IMR-90 (cell line): Measurements from ENCODE around the gene FHAD1. TPM values are rescaled to one million over a fixed set of nuclear protein-coding genes. Genes with fewer than 3 reads are reported as not detected.
A peak's percentile ranks its signal among the peaks of the same experiment; 100 is the strongest.

ENCODE experiments used
- ATAC-seq: fragments of 200-7000 bp; cut with Tn5 transposase; 2 replicates; pipeline ENCODE4 v1.9.1; 2020; ENCODE audit warnings: low read depth, mild to moderate bottlenecking, moderate library complexity
- BruUV-seq: library from RNA; stranded (reverse); fragments of 400-500 nt; replicated peaks from 2 replicates; lab custom pipeline; 2021; lab: Mats Ljungman, UMichigan
- CTCF ChIA-PET: fragments of 300-600 bp; formaldehyde crosslinking; extraction: SDS; loops from one replicate; lab custom pipeline; 2021; ENCODE audit warnings: antibody characterized with exemption; lab: Yijun Ruan, JAX
- POLR2A ChIA-PET: fragments of 300-600 bp; sonication (Branson Sonifier 250); formaldehyde crosslinking; loops from one replicate; lab custom pipeline; 2022; ENCODE audit warnings: antibody characterized with exemption; ENCODE audit not compliant: unreplicated experiment; lab: Charles Lee
- DNase-seq: peaks from one replicate; pipeline ENCODE4 v3.0.0; 2013
- H2AFZ ChIP-seq: replicated peaks from 2 replicates; pipeline ENCODE3; 2013; ENCODE audit warnings: low read length, mild to moderate bottlenecking; ENCODE audit not compliant: poor library complexity
- H2AK5ac ChIP-seq: 2 replicates; pipeline ENCODE4 v1.6.1; 2013; ENCODE audit warnings: low read depth, low read length, inconsistent platforms
- H2AK9ac ChIP-seq: replicated peaks from 2 replicates; pipeline ENCODE3; 2013; ENCODE audit warnings: mild to moderate bottlenecking, low read depth, low read length, moderate library complexity; ENCODE audit not compliant: poor library complexity
- H2BK120ac ChIP-seq: 2 replicates; pipeline ENCODE4 v1.6.1; 2013; ENCODE audit warnings: low read depth, low read length, inconsistent platforms
- H2BK15ac ChIP-seq: 3 replicates; pipeline ENCODE4 v1.6.1; 2013; ENCODE audit warnings: low read depth, low read length, inconsistent platforms
- H2BK20ac ChIP-seq: 2 replicates; pipeline ENCODE4 v1.6.1; 2013; ENCODE audit warnings: low read depth, mild to moderate bottlenecking, inconsistent platforms, low read length, moderate library complexity
- H2BK5ac ChIP-seq: 2 replicates; pipeline ENCODE4 v1.6.1; 2013; ENCODE audit warnings: mild to moderate bottlenecking, low read depth, low read length, inconsistent platforms; ENCODE audit not compliant: poor library complexity, severe bottlenecking
- H3K14ac ChIP-seq: replicated peaks from 2 replicates; pipeline ENCODE4 v1.6.1; 2013; ENCODE audit warnings: low read depth, low read length, inconsistent platforms
- H3K18ac ChIP-seq: 2 replicates; pipeline ENCODE4 v1.6.1; 2013; ENCODE audit warnings: low read depth, low read length, control low read depth
- H3K23ac ChIP-seq: 2 replicates; pipeline ENCODE4 v1.6.1; 2013; ENCODE audit warnings: low read depth, low read length, inconsistent platforms
- H3K27ac ChIP-seq: 2 replicates; pipeline ENCODE4 v1.5.1; 2013; ENCODE audit warnings: mild to moderate bottlenecking, control low read depth, low read length; ENCODE audit not compliant: insufficient read depth
- H3K27me3 ChIP-seq: 2 replicates; pipeline ENCODE4 v1.6.1; 2013; ENCODE audit warnings: low read length; ENCODE audit not compliant: control insufficient read depth, insufficient read depth
- H3K36me3 ChIP-seq: 2 replicates; pipeline ENCODE4 v1.6.1; 2013; ENCODE audit warnings: low read length, mixed read lengths; ENCODE audit not compliant: control insufficient read depth, insufficient read depth
- H3K4ac ChIP-seq: 2 replicates; pipeline ENCODE4 v1.6.1; 2013; ENCODE audit warnings: low read depth, low read length, inconsistent platforms
- H3K4me1 ChIP-seq: 2 replicates; pipeline ENCODE4 v1.6.1; 2013; ENCODE audit warnings: low read length, mixed read lengths; ENCODE audit not compliant: control insufficient read depth, insufficient read depth
- H3K4me2 ChIP-seq: 2 replicates; pipeline ENCODE4 v1.6.1; 2013; ENCODE audit warnings: low read depth, mild to moderate bottlenecking, control low read depth, low read length, moderate library complexity
- H3K4me3 ChIP-seq: 2 replicates; pipeline ENCODE4 v1.5.1; 2013; ENCODE audit warnings: low read depth, mild to moderate bottlenecking, control low read depth, low read length, moderate library complexity; ENCODE audit not compliant: insufficient read depth
- H3K56ac ChIP-seq: 2 replicates; pipeline ENCODE4 v1.6.1; 2013; ENCODE audit warnings: low read length, inconsistent platforms; ENCODE audit not compliant: insufficient read depth; ENCODE audit errors: extremely low read depth
- H3K79me1 ChIP-seq, 2 experiments: 2 replicates each; pipeline ENCODE4 v1.6.1; 2013; ENCODE audit warnings: low read length in 2 of 2, inconsistent platforms in 1 of 2, low read depth in 1 of 2
- H3K9ac ChIP-seq: 2 replicates; pipeline ENCODE4 v1.6.1; 2013; ENCODE audit warnings: low read depth, low read length, control low read depth
- H3K9me1 ChIP-seq: 2 replicates; pipeline ENCODE4 v1.6.1; 2013; ENCODE audit warnings: low read length, inconsistent platforms; ENCODE audit not compliant: insufficient read depth
- H3K9me3 ChIP-seq: 2 replicates; pipeline ENCODE4 v1.6.1; 2013; ENCODE audit warnings: low read length; ENCODE audit not compliant: control insufficient read depth, insufficient read depth
- H4K20me1 ChIP-seq: 2 replicates; pipeline ENCODE4 v1.6.1; 2013; ENCODE audit warnings: low read length, inconsistent platforms; ENCODE audit not compliant: insufficient read depth
- H4K5ac ChIP-seq: 2 replicates; pipeline ENCODE4 v1.6.1; 2013; ENCODE audit warnings: mild to moderate bottlenecking, low read depth, low read length, control low read depth
- H4K8ac ChIP-seq, 2 experiments: 2 replicates each; pipeline ENCODE4 v1.6.1; 2013; ENCODE audit warnings: low read depth in 2 of 2, low read length in 2 of 2, control low read depth in 1 of 2, inconsistent platforms in 1 of 2
- H4K91ac ChIP-seq: 2 replicates; pipeline ENCODE4 v1.6.1; 2013; ENCODE audit warnings: low read depth, low read length, inconsistent platforms; ENCODE audit not compliant: insufficient read depth
- BHLHE40 ChIP-seq: fragments of 150-350 bp; IDR thresholded peaks from 2 replicates; pipeline ENCODE4 v1.6.1; 2016; ENCODE audit warnings: mild to moderate bottlenecking, low read depth, low read length
- CEBPB ChIP-seq: IDR thresholded peaks from 2 replicates; pipeline ENCODE4 v1.6.1; 2012; ENCODE audit warnings: low read depth, low read length, improper control_type of control experiment
- FOS ChIP-seq: fragments of 150-350 bp; IDR thresholded peaks from 2 replicates; pipeline ENCODE4 v1.6.1; 2016; ENCODE audit warnings: low read depth, low read length
- MAZ ChIP-seq: IDR thresholded peaks from 2 replicates; pipeline ENCODE4 v1.6.1; 2012; ENCODE audit warnings: low read depth, mild to moderate bottlenecking, low read length, improper control_type of control experiment, moderate library complexity, borderline replicate concordance
- RAD21 ChIP-seq: IDR thresholded peaks from 2 replicates; pipeline ENCODE4 v1.6.1; 2012; ENCODE audit warnings: low read length, improper control_type of control experiment
- RCOR1 ChIP-seq: IDR thresholded peaks from 2 replicates; pipeline ENCODE4 v1.6.1; 2012; ENCODE audit warnings: mild to moderate bottlenecking, low read length, improper control_type of control experiment; ENCODE audit not compliant: insufficient replicate concordance
- RFX5 ChIP-seq: IDR thresholded peaks from 2 replicates; pipeline ENCODE4 v1.8.0; 2012; ENCODE audit warnings: low read depth, mild to moderate bottlenecking, low read length, moderate library complexity
- USF2 ChIP-seq: fragments of 150-350 bp; IDR thresholded peaks from 2 replicates; pipeline ENCODE4 v1.6.1; 2017; ENCODE audit warnings: mild to moderate bottlenecking, antibody characterized with exemption, low read length, low read depth
- WGBS, 2 experiments: methylation state at CpG; one replicate each; pipeline versions ENCODE4 v1.1.5 to v1.1.7; 2013; ENCODE audit warnings: missing lambda C conversion rate in 2 of 2; ENCODE audit not compliant: insufficient read length in 1 of 2; ENCODE audit errors: extremely low coverage in 2 of 2; 5-methylcytosine and 5-hydroxymethylcytosine counted together
- dilution Hi-C: fragments of 300-500 bp; cut with HindIII; formaldehyde crosslinking; loops from one replicate; pipeline ENCODE4 v1.14.3; 2018; ENCODE audit warnings: low sequenced_read_pairs; ENCODE audit not compliant: unreplicated experiment
- in situ Hi-C: fragments of 300-500 bp; cut with MboI; formaldehyde crosslinking; loops from 3 replicates; pipeline ENCODE4 v1.14.3; 2019; ENCODE audit warnings: low sequenced_read_pairs, inconsistent platforms, mixed read lengths
- intact Hi-C: fragments of 100-400 bp; cut with micrococcal nuclease; formaldehyde crosslinking; loops from 2 replicates; pipeline ENCODE4 v1.10.0; 2022
- polyA plus RNA-seq, 3 experiments: library from polyadenylated mRNA; depleted of rRNA; stranded (reverse); fragments of >200 nt; gene quantifications; 2 replicates each; pipeline ENCODE4 v1.2.3, GENCODE V29; 2012; ENCODE audit warnings: low replicate concordance in 1 of 3
- total RNA-seq: library from RNA; depleted of rRNA; stranded (reverse); fragments of >200 nt; gene quantifications from 2 replicates; pipeline ENCODE4 v1.2.3, GENCODE V29; 2012

FHAD1 gene
- total and polyA plus RNA-seq, 2 of the 4 experiments (the other 2 are of a cell fraction) = not detected

DNA sequence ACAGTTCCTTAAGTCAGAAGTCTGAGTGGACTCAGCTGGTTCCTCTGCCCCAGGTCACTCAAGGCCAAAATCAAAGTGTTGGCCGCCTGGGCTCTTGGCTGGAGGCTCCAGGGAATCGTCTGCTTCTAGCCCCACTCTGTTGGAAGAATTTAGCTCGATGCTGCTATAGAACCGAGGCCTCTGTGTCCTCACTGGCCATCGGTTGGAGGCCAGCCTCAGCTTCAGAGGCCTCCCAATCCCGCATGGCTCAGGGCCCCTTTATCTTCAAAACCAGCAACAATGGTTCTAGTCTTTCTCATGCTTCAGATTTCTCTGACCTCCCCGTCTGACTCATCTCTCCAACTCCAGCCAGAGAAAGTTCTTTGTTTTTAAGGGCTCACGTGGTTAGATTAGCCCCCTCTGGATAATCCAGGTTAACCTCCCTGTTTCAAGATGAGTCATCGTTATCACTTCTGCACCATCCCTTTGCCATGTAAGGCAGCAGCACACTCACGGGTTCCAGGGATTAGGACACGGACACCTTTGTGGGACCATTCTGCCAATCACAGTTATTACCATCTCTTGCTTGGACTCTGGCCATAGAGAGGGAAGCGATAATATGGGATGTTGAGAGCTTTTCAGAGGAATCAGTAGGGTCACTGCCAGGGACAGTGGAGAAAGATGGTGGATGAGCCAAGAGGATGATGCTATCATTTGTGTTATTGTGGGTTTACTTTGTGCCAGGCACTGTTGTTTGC, 13.6 kb downstream of the FHAD1 start:
- Histone ChIP-seq H3K27me3 (peaks cover 2% of the 10 kb centered on the region), H3K27ac (no peak overlapping the region), H2BK15ac (no peak overlapping the region), H2AK9ac (no peak overlapping the region), H2BK5ac (no peak overlapping the region), H3K36me3 (no peaks in the 10 kb centered on the region), H3K9ac (no peak overlapping the region), H4K20me1 (no peaks in the 10 kb centered on the region), H3K4me3 (no peak overlapping the region), H2BK120ac (no peak overlapping the region), H3K4me1 (peaks cover 3% of the 10 kb centered on the region; the same call in 1 of the 2 replicates), H3K56ac (no peak overlapping the region), H2BK20ac (no peak overlapping the region), H3K14ac (no peak overlapping the region), H3K4me2 (no peak overlapping the region), H3K23ac (no peak overlapping the region), H3K4ac (no peak overlapping the region), H2AK5ac (peak overlapping the region; percentile 45), H3K9me1 (peaks cover 5% of the 10 kb centered on the region; the same call in 1 of the 2 replicates), H3K18ac (no peak overlapping the region), H4K5ac (no peak overlapping the region), H3K79me1 (no peaks in the 10 kb centered on the region), H3K9me3 (no peaks in the 10 kb centered on the region), H2AFZ (peak overlapping the region; percentile 52), H4K8ac (no peak overlapping the region), H4K91ac (no peak overlapping the region)
- DNase-seq (peak; percentile 61), ATAC-seq (no peak; the same call in 1 of the 2 replicates)
- intact Hi-C loops = no loop called here
- in situ Hi-C loops = no loop called here
- TF ChIP-seq CEBPB = no peak
- no peak for TF ChIP-seq MAZ
- TF ChIP-seq RAD21 = no peak
- no peak for TF ChIP-seq RFX5
- TF ChIP-seq BHLHE40 = peak; percentile 35; the same call in 1 of the 2 replicates
- TF ChIP-seq RCOR1 = no peak
- TF ChIP-seq USF2 = peak; percentile 54; the same call in 1 of the 2 replicates
- TF ChIP-seq FOS = peak; percentile 69
- dilution Hi-C loops = no loop called here
- ChIA-PET POLR2A (no interaction called here), CTCF (no interaction called here)
- BruUV-seq = no TSS peak
- 65% methylated on average over 3 of the region's 12 CpGs; no CpG with 5 or more reads in 1 of the 2 experiments for WGBS, 2 experiments
